Spleen (tissue), 11 donors: ENCODE measurements around the gene DGKK. TPM values are rescaled to one million over a fixed set of nuclear protein-coding genes. Genes with fewer than 3 reads are reported as not detected.

Experiments
- DNase-seq: peaks from one replicate; pipeline ENCODE4 v3.0.0-alpha.2; 2020
- H3K27ac ChIP-seq, 8 donors: fragments of 200-600 bp; sonication (generic) in 7 of 8; 1 replicate in 4 of 8; 2 replicates in 4 of 8; pipeline versions ENCODE4 v1.5.0 to v1.8.0; 2016 to 2021; ENCODE audit warnings: inconsistent platforms in 4 of 8, mild to moderate bottlenecking in 4 of 8, moderate library complexity in 1 of 8
- H3K27me3 ChIP-seq, 7 donors: fragments of 200-600 bp; sonication (generic) in 6 of 7; replicated peaks in 1 of 7; 1 replicate in 4 of 7; 2 replicates in 3 of 7; pipeline versions ENCODE4 v1.5.0 to v1.8.0; 2016 to 2021; ENCODE audit warnings: inconsistent platforms in 3 of 7, mild to moderate bottlenecking in 1 of 7
- H3K36me3 ChIP-seq, 6 donors: fragments of 200-600 bp; sonication (generic) in 5 of 6; 1 replicate in 4 of 6; 2 replicates in 2 of 6; pipeline versions ENCODE4 v1.5.0 to v1.8.0; 2016 to 2021; ENCODE audit warnings: inconsistent platforms in 2 of 6
- H3K4me1 ChIP-seq, 6 donors: fragments of 200-600 bp; sonication (generic) in 5 of 6; 1 replicate in 3 of 6; 2 replicates in 3 of 6; pipeline versions ENCODE4 v1.5.0 to v1.8.0; 2016 to 2021; ENCODE audit warnings: inconsistent platforms in 3 of 6
- H3K4me3 ChIP-seq, 8 donors: fragments of 200-600 bp; sonication (generic) in 7 of 8; 1 replicate in 4 of 8; 2 replicates in 4 of 8; pipeline versions ENCODE4 v1.5.0 to v1.8.0; 2016 to 2021; ENCODE audit warnings: inconsistent platforms in 4 of 8, mild to moderate bottlenecking in 4 of 8, moderate library complexity in 2 of 8
- H3K9me3 ChIP-seq, 8 donors: fragments of 200-600 bp; sonication (generic) in 7 of 8; 1 replicate in 4 of 8; 2 replicates in 4 of 8; pipeline versions ENCODE4 v1.5.0 to v1.8.0; 2016 to 2021; ENCODE audit warnings: inconsistent platforms in 4 of 8
- POLR2A ChIP-seq, 3 donors: fragments of 450-650 bp; IDR thresholded peaks; one replicate each; pipeline ENCODE4 v1.5.1; 2017; ENCODE audit warnings: antibody characterized with exemption in 3 of 3, mild to moderate bottlenecking in 1 of 3
- POLR2AphosphoS5 ChIP-seq, 3 donors: sonication (generic); formaldehyde crosslinking; IDR thresholded peaks; one replicate each; pipeline ENCODE4 v1.5.1; 2017; ENCODE audit warnings: antibody characterized with exemption in 3 of 3
- WGBS, 5 donors: extraction: QIAGEN DNeasy Blood & Tissue Kit in 3 of 5; methylation state at CpG; one replicate each; pipeline versions ENCODE4 v1.1.5 to v1.1.7; 2013 to 2018; 5-methylcytosine and 5-hydroxymethylcytosine counted together
- intact Hi-C: fragments of 100-400 bp; cut with DNase I; formaldehyde crosslinking; loops from one replicate; pipeline ENCODE4 v1.15.0; 2023; ENCODE audit warnings: low total_unique reads
- polyA plus RNA-seq, 3 donors: library from polyadenylated mRNA; stranded (reverse); fragments of 200-250 nt; gene quantifications; one replicate each; pipeline ENCODE4 v1.2.1, GENCODE V29; 2013
- total RNA-seq, 7 donors: library from RNA; depleted of rRNA in 3 of 7; stranded (reverse); fragments of >200 nt in 3 of 7; fragmentation: NEBNext Ultra II Directional in 4 of 7; extraction: Animal tissue kit (Norgen Biotek cat#: 25700) in 4 of 7; gene quantifications; one replicate each; pipeline versions ENCODE4 v1.1.0 to v1.2.1, GENCODE V29; 2016 to 2021
- TF ChIP-seq, protein P1 (sequence below), 11 experiments: fragments of 200-600 bp in 7 of 11; fragments of 450-650 bp in 4 of 11; sonication (generic) in 4 of 11; IDR thresholded peaks in 8 of 11; conservative IDR thresholded peaks in 3 of 11; 1 replicate in 7 of 11; 2 replicates in 4 of 11; pipeline versions ENCODE4 v1.4.0 to v1.8.0; 2016 to 2021; ENCODE audit warnings: antibody characterized with exemption in 11 of 11, inconsistent platforms in 4 of 11, mild to moderate bottlenecking in 1 of 11
- donor health status: healthy with polysubstance abuse.
- donor health status: DM: no; HTN: no; CAD: no; lungs with moderate emphysema.
- donor health status: DM: no; HTN: no; CAD: no.
- donor health status: Bipolar disorder and iron deficiency.
- donor health status: healthy.
- donor health status: DM: no; HTN: no; CAD: no.
- donor health status: DM: yes; HTN: yes; CAD: no.

Gene DGKK
- total and polyA plus RNA-seq, 10 donors: 0.03 to 0.21 (median 0.09) TPM; not detected in 5

DNA sequence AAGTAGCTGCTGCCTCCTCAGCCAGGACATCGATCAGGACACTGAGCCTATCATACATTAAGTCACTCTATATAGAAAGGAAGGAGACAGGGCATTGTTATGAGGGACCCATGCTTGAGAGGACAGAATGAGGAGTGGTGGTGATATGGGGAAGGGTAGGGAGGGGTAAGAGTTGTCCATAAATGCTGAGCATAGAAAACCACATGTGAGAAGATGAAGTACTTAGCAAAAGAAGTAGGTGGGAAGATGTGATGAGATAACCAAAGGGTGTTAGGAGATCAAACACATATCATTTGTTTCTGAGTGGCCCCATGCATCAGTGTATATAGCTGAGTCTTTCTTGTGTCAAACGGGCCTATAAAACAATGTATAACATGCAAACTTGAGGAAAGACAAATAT, 84.1 kb downstream of the DGKK start:
- H3K27me3 ChIP-seq: peaks cover 0 to 12% (median 0%) of the 10 kb centered on the region in 7 donors
- no peak for DNase-seq
- H3K4me3 ChIP-seq: no peak overlapping the region
- 53 to 82% (median 74%) methylated on average over 2 of the region's 2 CpGs for WGBS, 5 donors
- H3K9me3 ChIP-seq: no peaks in the 10 kb centered on the region
- H3K27ac ChIP-seq: no peak overlapping the region
- TF ChIP-seq POLR2A (IDR thresholded peaks at IDR 0.05) (no peak), POLR2AphosphoS5 (IDR thresholded peaks at IDR 0.05) (no peak)
- TF ChIP-seq, protein P1, sequence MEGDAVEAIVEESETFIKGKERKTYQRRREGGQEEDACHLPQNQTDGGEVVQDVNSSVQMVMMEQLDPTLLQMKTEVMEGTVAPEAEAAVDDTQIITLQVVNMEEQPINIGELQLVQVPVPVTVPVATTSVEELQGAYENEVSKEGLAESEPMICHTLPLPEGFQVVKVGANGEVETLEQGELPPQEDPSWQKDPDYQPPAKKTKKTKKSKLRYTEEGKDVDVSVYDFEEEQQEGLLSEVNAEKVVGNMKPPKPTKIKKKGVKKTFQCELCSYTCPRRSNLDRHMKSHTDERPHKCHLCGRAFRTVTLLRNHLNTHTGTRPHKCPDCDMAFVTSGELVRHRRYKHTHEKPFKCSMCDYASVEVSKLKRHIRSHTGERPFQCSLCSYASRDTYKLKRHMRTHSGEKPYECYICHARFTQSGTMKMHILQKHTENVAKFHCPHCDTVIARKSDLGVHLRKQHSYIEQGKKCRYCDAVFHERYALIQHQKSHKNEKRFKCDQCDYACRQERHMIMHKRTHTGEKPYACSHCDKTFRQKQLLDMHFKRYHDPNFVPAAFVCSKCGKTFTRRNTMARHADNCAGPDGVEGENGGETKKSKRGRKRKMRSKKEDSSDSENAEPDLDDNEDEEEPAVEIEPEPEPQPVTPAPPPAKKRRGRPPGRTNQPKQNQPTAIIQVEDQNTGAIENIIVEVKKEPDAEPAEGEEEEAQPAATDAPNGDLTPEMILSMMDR (IDR thresholded peaks at IDR 0.05 in 8 of 11, conservative IDR thresholded peaks at IDR 0.05 in 3 of 11): no peak
- H3K4me1 ChIP-seq: no peaks in the 10 kb centered on the region
- intact Hi-C loops: no loop called here
- no peaks in the 10 kb centered on the region for H3K36me3 ChIP-seq

DNA sequence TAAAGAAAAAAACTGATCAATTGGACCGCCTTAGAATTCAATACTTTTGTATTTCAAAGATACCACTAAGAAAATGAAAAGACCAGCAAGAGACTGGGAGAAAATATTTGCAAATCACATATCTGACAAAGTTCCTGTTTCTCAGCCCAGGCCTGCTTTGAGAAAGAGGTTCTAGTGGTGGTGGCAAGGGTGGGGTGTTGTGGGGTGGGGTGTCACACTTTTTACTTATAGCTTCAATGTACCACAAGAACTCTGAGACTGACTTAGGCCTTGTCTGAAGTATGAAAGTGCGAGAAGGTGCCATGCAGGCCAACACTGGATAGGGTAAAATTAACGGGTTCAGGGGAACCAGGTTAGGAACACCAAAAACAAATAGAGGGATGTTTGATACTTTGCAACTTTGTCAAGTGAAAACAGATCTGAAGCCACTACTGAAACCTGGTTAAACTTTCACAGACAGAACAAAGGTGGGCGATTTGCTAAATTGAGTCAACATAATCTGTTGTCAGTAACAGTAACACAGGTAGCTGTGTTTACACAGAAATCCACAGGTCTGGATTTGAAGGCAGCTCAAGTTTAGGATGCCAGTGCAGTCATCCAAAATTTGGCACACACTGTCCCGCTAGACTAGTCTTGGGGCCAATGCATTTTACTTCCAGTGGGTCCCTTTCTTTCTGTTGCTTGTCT, 88.8 kb downstream of the DGKK start:
- 71 to 93% (median 84%) methylated on average over 5 of the region's 5 CpGs for WGBS, 5 donors
- no peaks in the 10 kb centered on the region for H3K4me1 ChIP-seq
- no peak for TF ChIP-seq POLR2AphosphoS5 (IDR thresholded peaks at IDR 0.05)
- TF ChIP-seq, protein P1 (IDR thresholded peaks at IDR 0.05 in 8 of 11, conservative IDR thresholded peaks at IDR 0.05 in 3 of 11): no peak
- no peak for TF ChIP-seq POLR2A (IDR thresholded peaks at IDR 0.05)
- H3K9me3 ChIP-seq: no peaks in the 10 kb centered on the region
- intact Hi-C loops: no loop called here
- no peak overlapping the region for H3K27ac ChIP-seq
- H3K36me3 ChIP-seq: no peaks in the 10 kb centered on the region
- DNase-seq: no peak
- no peak overlapping the region for H3K4me3 ChIP-seq
- peaks cover 0 to 7% (median 0%) of the 10 kb centered on the region in 7 donors for H3K27me3 ChIP-seq

DNA sequence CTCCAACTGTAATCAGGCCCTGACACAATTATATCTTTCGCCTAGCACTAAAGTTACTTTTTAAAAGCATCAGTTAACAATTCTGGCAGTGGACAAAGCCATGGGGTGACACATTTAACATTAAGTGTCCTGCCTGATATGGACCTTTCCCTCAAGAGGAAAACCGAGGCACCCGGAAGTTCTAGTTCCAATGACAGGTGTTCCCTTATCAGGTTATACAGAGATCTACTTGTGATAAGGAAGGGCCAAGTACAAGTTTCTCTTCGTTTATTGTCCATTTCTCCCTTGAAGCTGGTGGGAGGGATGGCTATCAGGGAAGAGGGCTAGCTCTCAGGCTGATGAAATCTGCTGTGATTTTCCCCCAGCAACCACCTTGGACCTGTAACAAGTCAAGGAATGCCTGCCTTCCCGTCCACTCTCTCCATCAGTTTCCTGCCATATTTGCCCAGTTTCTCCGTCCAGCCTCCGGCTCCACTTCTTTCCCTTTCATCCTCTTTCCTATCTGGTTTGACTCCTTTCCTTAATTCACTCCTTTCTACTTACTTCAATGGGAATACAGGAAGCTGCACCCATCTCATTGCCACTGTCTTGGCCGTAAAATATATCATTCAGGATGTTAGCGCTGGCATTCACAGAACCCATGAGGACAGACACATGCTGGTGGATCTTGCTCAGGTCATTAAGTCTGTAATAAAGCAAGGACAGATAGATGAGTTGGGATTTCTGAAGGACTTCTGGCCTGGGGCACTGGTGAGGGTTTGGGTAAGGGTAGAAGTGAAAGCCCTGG, 95.0 kb downstream of the DGKK start:
- 73 to 92% (median 77%) methylated on average over 9 of the region's 9 CpGs for WGBS, 5 donors
- H3K36me3 ChIP-seq: no peaks in the 10 kb centered on the region
- H3K27ac ChIP-seq: no peak overlapping the region
- no peaks in the 10 kb centered on the region for H3K9me3 ChIP-seq
- H3K27me3 ChIP-seq: peaks cover 0 to 7% (median 0%) of the 10 kb centered on the region in 7 donors
- H3K4me1 ChIP-seq: no peaks in the 10 kb centered on the region
- intact Hi-C loops: no loop called here
- H3K4me3 ChIP-seq: no peak overlapping the region
- DNase-seq: no peak
- TF ChIP-seq POLR2A (IDR thresholded peaks at IDR 0.05) (no peak), POLR2AphosphoS5 (IDR thresholded peaks at IDR 0.05) (no peak)
- TF ChIP-seq, protein P1 (IDR thresholded peaks at IDR 0.05 in 8 of 11, conservative IDR thresholded peaks at IDR 0.05 in 3 of 11): no peak

DNA sequence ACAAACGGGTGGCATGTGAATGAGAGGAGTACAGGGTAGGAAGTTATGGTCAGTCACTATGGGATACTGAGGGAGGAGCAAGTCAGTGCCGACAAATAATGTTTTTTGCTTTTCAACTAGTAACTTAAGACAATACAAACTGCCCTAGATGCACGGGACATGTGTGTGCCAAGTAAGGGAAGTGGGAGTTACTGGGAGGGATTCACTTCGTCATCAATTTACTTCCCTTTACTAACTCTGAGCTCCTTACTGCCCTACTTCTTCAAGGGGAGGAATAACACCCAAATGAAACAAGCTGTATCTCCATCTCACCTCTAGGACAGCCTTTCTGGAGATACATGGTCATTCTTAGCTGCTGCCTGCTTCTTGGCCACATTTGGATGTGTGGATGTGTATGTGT, 97.7 kb downstream of the DGKK start:
- intact Hi-C loops: no loop called here
- H3K27me3 ChIP-seq: no peaks in the 10 kb centered on the region
- 59 to 72% (median 64%) methylated on average over 4 of the region's 4 CpGs for WGBS, 5 donors

More for the DNA sequence above, 97.7 kb downstream of the DGKK start:
- Histone ChIP-seq H3K4me3 (no peak overlapping the region), H3K36me3 (no peaks in the 10 kb centered on the region), H3K9me3 (no peaks in the 10 kb centered on the region), H3K4me1 (no peaks in the 10 kb centered on the region), H3K27ac (no peak overlapping the region)
- TF ChIP-seq POLR2AphosphoS5 (IDR thresholded peaks at IDR 0.05): no peak
- TF ChIP-seq, protein P1 (IDR thresholded peaks at IDR 0.05 in 8 of 11, conservative IDR thresholded peaks at IDR 0.05 in 3 of 11): no peak
- no peak for TF ChIP-seq POLR2A (IDR thresholded peaks at IDR 0.05)
- no peak for DNase-seq
